HEK293T (cell line): ENCODE data around the gene PSMA5.

Source experiments
- ELF4 ChIP-seq: fragments of 450-650 bp; IDR thresholded peaks from 2 replicates; pipeline ENCODE4 v1.6.1; 2017; ENCODE audit warnings: antibody characterized with exemption
- FOXK2 ChIP-seq: fragments of 450-650 bp; IDR thresholded peaks from 2 replicates; pipeline ENCODE4 v1.6.1; 2016; ENCODE audit warnings: mild to moderate bottlenecking
- FOXM1 ChIP-seq: fragments of 450-650 bp; IDR thresholded peaks from 2 replicates; pipeline ENCODE4 v1.6.1; 2017; ENCODE audit warnings: mild to moderate bottlenecking, borderline replicate concordance
- NFRKB ChIP-seq: fragments of 450-650 bp; IDR thresholded peaks from 2 replicates; pipeline ENCODE4 v1.6.1; 2016; ENCODE audit warnings: mild to moderate bottlenecking, moderate library complexity
- SP1 ChIP-seq: fragments of 450-650 bp; IDR thresholded peaks from 2 replicates; pipeline ENCODE4 v1.6.1; 2017
- ZNF384 ChIP-seq: fragments of 450-650 bp; IDR thresholded peaks from 2 replicates; pipeline ENCODE4 v1.6.1; 2016

GRCh38 chr1:109371341-109371739 is 54.9 kb downstream of the PSMA5 start:
- TF ChIP-seq SP1, result no peak
- TF ChIP-seq FOXM1, result no peak
- TF ChIP-seq FOXK2, result no peak
- TF ChIP-seq ZNF384, result no peak
- no peak for TF ChIP-seq ELF4
- TF ChIP-seq NFRKB, result no peak
